Activated naive CD8-positive, alpha-beta T cell (primary cell): ENCODE results near the gene FBXW2.
"Not testable (repeated sequence)": the region's sequence is repeated elsewhere in the genome, so short reads cannot be mapped to it uniquely, and the experiment has no call there.

Experiments used
- H3K27ac Mint-ChIP-seq: one replicate; pipeline ENCODE4 v1.8.0; 2021; ENCODE audit warnings: mixed read lengths
- H3K27me3 Mint-ChIP-seq: one replicate; pipeline ENCODE4 v1.8.0; 2021; ENCODE audit warnings: mixed read lengths
- H3K36me3 Mint-ChIP-seq: one replicate; pipeline ENCODE4 v1.8.0; 2021; ENCODE audit warnings: mixed read lengths
- H3K4me1 Mint-ChIP-seq: one replicate; pipeline ENCODE4 v1.8.0; 2021; ENCODE audit warnings: low read depth, mixed read lengths
- H3K4me3 Mint-ChIP-seq: one replicate; pipeline ENCODE4 v1.8.0; 2021; ENCODE audit warnings: mild to moderate bottlenecking, mixed read lengths
- H3K9me3 Mint-ChIP-seq: one replicate; pipeline ENCODE4 v1.8.0; 2021; ENCODE audit warnings: low read depth, mixed read lengths

The FBXW2 gene

DNA sequence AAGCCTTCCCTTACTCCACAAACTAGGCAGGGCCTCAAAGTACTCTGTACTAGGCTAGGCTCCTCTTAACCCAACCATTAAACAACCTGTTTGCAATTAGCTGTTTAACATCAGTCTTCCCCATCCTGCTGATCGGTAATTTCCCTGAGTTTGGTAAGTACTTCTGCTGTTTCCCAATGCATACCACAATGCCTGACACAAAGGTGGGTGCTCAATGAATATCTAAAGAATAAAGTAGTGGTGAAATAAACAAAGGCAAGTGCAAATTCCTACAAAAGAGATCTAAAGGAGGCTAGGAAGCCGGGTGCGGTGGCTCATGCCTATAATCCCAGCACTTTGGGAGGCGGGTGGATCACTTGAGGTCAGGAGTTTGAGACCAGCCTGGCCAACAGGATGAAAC lies 25.0 kb downstream of the FBXW2 start:
- Mint-ChIP-seq H3K4me1 (peaks cover 2% of the 10 kb centered on the region), H3K4me3 (no peak overlapping the region), H3K27ac (no peak overlapping the region)

DNA sequence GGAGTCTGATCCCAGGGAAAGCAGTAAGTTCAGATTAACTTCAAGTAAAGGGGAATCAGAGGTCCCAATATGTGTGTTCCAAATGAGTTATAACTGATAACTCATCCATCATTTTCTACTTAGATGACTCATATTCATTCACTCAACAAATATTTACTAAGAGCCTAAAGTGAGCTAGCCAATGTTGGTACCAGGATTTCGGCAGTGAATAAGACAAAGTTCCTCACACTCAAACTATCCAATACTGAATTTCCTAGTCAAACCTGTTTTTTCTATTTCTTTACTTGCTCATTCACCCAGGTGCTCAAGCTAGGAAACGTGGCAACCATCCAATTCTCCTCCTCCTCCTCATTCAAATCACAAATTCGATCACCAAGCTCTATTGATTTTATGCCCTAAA lies 25.8 kb downstream of the FBXW2 start:
- Mint-ChIP-seq H3K4me1 (peaks cover 2% of the 10 kb centered on the region), H3K36me3 (peaks cover 11% of the 10 kb centered on the region), H3K27ac (peak overlapping the region; percentile 46), H3K4me3 (no peak overlapping the region), H3K9me3 (no peaks in the 10 kb centered on the region), H3K27me3 (no peaks in the 10 kb centered on the region)

More for the DNA sequence above, 25.0 kb downstream of the FBXW2 start:
- Mint-ChIP-seq H3K27me3 (no peaks in the 10 kb centered on the region), H3K36me3 (peaks cover 13% of the 10 kb centered on the region), H3K9me3 (no peaks in the 10 kb centered on the region)

DNA sequence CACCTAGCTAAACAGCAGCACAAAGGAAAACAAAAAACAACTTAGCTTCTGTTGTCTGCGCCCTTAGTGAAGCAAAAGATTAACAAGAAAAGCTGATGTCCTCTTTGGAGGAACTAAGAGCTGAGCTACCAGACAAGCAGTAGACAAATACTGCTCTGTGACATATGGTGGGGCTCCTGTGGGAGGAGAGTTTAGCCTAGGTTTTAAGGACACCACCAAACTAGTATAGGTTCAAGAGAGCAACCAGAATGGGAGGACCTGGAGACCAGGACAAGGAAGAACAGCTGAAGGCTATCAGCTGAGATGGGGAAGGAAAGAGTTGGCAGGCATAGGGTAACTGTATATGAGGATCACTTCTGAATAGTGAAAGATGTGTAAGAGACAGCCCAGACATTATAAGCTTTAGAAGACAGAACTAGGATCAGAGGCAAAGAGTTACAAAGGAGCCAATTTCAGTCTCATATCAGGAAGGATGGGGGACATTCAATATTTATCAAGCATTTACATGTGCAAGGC lies 27.2 kb downstream of the FBXW2 start:
- peak overlapping the region; percentile 14 for H3K27ac Mint-ChIP-seq
- peaks cover 2% of the 10 kb centered on the region for H3K4me1 Mint-ChIP-seq
- no peaks in the 10 kb centered on the region for H3K27me3 Mint-ChIP-seq
- H3K9me3 Mint-ChIP-seq = no peaks in the 10 kb centered on the region
- no peak overlapping the region for H3K4me3 Mint-ChIP-seq
- H3K36me3 Mint-ChIP-seq = peaks cover 6% of the 10 kb centered on the region

- H3K27ac Mint-ChIP-seq = no peak overlapping the region
- H3K27me3 Mint-ChIP-seq = no peaks in the 10 kb centered on the region
Observed at GRCh38 chr9:120764476-120764875, 28.7 kb downstream of the FBXW2 start.

GRCh38 chr9:120761006-120761405 lies 32.2 kb downstream of the FBXW2 start:
- Mint-ChIP-seq H3K4me3 (no peak overlapping the region), H3K27me3 (no peaks in the 10 kb centered on the region), H3K9me3 (no peaks in the 10 kb centered on the region), H3K4me1 (peaks cover 9% of the 10 kb centered on the region), H3K36me3 (no peaks in the 10 kb centered on the region), H3K27ac (no peak overlapping the region)

More at GRCh38 chr9:120764476-120764875, 28.7 kb downstream of the FBXW2 start:
- no peaks in the 10 kb centered on the region for H3K9me3 Mint-ChIP-seq
- peaks cover 2% of the 10 kb centered on the region for H3K4me1 Mint-ChIP-seq
- H3K36me3 Mint-ChIP-seq = peaks cover 2% of the 10 kb centered on the region
- H3K4me3 Mint-ChIP-seq = no peak overlapping the region

DNA sequence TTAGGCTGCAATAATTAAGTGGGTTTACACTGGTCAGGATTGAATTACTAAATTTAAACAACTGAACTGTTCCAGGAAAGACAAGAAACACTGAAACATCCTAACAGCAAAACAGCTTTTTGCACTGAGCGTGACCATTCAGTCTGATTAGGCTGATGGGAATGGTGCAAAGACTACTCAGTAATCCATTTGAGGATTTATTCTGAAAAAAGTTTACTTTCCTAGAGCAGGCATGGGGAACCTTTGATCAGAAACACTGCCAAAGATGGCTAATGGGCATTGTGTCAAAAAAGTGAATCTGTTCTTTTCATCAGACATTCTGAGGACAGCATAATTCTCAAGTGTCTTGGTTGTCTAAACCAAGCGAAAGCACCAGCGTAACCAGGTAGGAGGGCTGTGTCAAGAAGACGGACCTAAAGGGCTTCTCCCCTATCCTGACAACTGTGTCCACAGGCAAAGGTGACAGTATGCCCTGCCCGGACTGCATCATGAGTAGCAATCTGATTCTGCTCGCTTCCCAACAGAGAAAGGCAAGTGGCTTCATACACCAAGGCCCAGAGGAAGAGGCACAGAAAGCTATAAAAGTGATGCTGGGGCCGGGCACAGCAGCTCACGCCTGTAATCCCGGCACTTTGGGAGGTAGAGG lies 33.3 kb downstream of the FBXW2 start:
- Mint-ChIP-seq H3K27me3 (no peaks in the 10 kb centered on the region), H3K4me3 (no peak overlapping the region), H3K27ac (peak overlapping the region; percentile 58), H3K4me1 (peaks cover 9% of the 10 kb centered on the region), H3K36me3 (no peaks in the 10 kb centered on the region), H3K9me3 (no peaks in the 10 kb centered on the region)

DNA sequence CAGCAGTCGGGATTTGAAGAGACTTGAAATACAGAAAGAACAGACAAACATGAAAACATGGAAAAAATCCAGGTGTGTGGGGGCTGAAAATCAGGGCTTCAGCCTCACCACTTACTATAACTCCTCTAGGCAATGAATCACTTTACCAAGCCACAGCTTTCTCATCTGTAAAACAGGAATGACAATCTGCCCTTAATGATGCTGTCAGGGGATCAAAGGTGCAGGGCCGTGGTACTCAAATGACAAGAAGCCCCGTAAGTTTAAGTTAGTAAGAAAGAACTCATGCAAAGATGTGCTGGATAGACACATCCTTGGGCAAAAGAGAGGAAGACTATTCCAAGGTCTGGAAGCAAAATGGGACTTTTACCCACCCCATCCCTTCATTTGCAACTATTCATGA lies 34.7 kb downstream of the FBXW2 start:
- Mint-ChIP-seq H3K27me3 (no peaks in the 10 kb centered on the region), H3K4me1 (peaks cover 9% of the 10 kb centered on the region), H3K4me3 (no peak overlapping the region), H3K9me3 (no peaks in the 10 kb centered on the region), H3K36me3 (no peaks in the 10 kb centered on the region), H3K27ac (peak overlapping the region; percentile 36)

DNA sequence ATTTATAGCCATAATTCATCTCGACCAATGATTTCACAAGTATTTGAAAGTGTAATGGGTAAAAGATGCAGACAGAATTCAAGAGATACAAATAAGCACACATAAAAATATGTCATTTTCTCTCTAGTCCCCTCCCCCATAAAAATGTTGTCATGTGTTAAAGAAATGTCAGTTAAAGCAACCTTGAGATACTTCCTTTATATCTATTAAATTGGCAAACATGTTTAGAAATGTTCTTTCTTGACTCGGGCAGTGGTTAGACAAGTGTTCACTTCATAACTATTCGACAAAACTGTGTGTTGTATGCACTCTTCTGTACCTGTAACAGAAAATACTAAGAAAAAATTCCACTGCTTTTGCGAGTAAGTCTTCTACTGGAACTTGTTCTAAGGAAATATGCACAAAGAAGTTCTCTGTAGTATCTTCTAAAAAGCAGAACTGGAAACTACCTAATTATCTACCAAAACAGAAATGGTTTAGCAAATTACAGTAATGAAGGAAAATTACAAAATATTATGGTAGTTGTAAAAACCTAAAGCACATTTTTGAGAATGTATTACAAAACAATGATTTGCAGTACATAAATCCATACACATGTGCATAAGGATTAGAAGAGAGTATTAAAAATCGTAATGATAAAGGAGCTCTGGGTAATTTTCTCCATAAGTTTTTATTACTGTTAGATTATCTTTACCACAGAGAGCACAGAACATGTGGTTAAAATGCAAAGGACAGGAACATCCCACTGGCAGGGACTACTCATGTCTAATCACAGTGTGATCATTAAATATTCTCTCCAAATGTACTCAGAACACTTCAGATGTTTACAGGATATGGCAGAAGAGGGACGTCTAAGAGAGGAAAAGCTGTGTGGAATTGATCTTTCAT lies 35.9 kb downstream of the FBXW2 start:
- Mint-ChIP-seq H3K27me3 (no peaks in the 10 kb centered on the region), H3K4me3 (no peak overlapping the region), H3K36me3 (peaks cover 4% of the 10 kb centered on the region), H3K27ac (no peak overlapping the region), H3K4me1 (peaks cover 9% of the 10 kb centered on the region), H3K9me3 (no peaks in the 10 kb centered on the region)

DNA sequence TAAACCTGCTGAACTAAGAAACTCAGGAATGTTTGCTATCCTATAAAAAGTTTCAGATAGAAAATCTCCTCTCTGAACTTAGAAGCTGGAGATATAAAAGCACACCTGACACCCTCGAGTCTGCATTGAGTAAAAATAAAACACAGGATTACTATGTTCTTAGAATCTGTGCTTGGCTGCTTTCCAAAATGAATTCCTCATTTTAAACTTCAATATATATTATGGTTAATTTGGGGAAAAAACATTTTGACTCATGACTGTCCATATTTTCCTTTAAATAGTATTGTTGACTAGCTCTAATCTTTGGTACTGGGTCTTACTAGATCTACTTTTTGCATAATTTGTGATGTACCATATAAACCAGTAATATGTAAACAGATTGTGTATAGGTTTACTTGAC lies 36.7 kb downstream of the FBXW2 start:
- Mint-ChIP-seq H3K4me3 (no peak overlapping the region), H3K27ac (no peak overlapping the region), H3K36me3 (peaks cover 4% of the 10 kb centered on the region), H3K27me3 (no peaks in the 10 kb centered on the region), H3K4me1 (peaks cover 9% of the 10 kb centered on the region), H3K9me3 (no peaks in the 10 kb centered on the region)

DNA sequence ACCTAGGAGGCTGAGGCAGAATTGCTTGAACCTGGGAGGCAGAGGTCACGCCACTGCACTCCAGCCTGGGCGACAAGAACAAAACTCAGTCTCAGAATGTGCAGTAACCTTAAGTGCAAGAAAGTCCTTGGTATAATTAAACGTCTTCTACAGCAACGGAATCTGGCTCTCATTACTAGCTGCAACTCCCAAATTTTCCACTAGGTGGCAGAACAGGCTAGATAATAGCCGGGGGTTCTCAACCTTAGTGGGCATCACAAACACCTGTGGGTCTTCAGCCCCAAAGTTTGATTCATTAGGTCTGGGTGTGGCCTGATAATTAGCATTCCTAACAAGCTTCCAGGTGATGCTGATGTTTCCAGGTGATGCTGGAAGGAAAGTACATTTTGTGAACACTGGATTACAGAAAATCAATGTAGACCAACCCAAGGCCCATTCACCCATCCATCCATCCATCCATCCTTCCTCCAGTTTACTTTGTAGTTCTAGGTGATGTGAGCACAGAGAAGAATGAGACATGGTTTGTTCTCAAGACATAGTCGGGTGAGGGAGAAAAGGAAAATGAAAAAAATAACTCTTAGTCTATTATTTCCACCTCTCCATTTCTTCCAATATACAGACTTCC lies 37.3 kb downstream of the FBXW2 start:
- H3K36me3 Mint-ChIP-seq = peaks cover 4% of the 10 kb centered on the region
- H3K4me3 Mint-ChIP-seq = no peak overlapping the region
- H3K27me3 Mint-ChIP-seq = no peaks in the 10 kb centered on the region
- H3K9me3 Mint-ChIP-seq = no peaks in the 10 kb centered on the region
- peaks cover 9% of the 10 kb centered on the region for H3K4me1 Mint-ChIP-seq
- H3K27ac Mint-ChIP-seq = no peak overlapping the region

DNA sequence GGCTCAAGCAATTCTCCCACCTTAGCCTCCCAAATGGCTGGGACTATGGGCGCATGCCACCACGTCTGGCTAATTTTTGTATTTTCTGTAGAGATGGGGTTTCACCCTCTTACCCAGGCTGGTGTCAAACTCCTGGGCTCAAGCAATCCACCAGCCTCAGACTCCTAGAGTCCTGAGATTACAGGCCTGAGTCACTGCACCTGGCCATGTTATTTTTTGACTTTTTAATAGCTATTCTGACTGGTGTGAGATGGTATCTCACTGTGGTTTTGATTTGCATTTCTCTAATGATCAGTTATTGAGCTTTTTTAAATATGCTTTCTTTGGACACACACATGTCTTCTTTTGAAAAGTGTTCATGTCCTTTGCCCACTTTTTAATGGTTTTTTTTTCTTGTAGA lies 38.2 kb downstream of the FBXW2 start:
- Mint-ChIP-seq H3K9me3 (no peaks in the 10 kb centered on the region), H3K36me3 (peaks cover 4% of the 10 kb centered on the region), H3K4me3 (no peak overlapping the region), H3K4me1 (peaks cover 9% of the 10 kb centered on the region), H3K27me3 (no peaks in the 10 kb centered on the region), H3K27ac (no peak overlapping the region)

DNA sequence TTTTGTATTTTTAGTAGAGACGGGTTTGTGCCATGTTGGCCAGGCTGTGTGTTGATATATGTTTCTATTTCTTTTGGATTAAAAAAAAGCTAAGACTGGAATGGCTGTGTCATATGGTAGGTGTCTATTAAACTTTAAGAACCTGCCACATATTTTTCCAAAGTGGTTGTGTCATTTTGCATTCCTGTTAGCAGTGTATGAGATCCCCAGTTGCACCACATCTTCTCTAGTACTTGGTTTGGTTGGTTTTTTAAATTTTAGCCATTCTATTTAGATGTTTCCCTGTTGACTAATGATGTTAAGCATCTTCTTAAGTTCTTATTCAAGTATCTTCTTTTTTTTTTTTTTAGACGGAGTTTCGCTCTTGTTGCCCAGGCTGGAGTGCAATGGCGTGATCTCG lies 42.8 kb downstream of the FBXW2 start:
- H3K4me3 Mint-ChIP-seq = no peak overlapping the region
- peaks cover 2% of the 10 kb centered on the region for H3K4me1 Mint-ChIP-seq
- peaks cover 4% of the 10 kb centered on the region for H3K36me3 Mint-ChIP-seq
- H3K9me3 Mint-ChIP-seq = no peaks in the 10 kb centered on the region
- no peak overlapping the region for H3K27ac Mint-ChIP-seq
- no peaks in the 10 kb centered on the region for H3K27me3 Mint-ChIP-seq

GRCh38 chr9:120746366-120746765 lies 46.9 kb downstream of the FBXW2 start:
- H3K4me1 Mint-ChIP-seq, H3K36me3 Mint-ChIP-seq, H3K27ac Mint-ChIP-seq, H3K9me3 Mint-ChIP-seq, H3K4me3 Mint-ChIP-seq, H3K27me3 Mint-ChIP-seq: not testable (repeated sequence)

- H3K36me3 Mint-ChIP-seq = no peaks in the 10 kb centered on the region
- H3K4me3 Mint-ChIP-seq = no peak overlapping the region
Observed at GRCh38 chr9:120745278-120745677, 47.9 kb downstream of the FBXW2 start.

DNA sequence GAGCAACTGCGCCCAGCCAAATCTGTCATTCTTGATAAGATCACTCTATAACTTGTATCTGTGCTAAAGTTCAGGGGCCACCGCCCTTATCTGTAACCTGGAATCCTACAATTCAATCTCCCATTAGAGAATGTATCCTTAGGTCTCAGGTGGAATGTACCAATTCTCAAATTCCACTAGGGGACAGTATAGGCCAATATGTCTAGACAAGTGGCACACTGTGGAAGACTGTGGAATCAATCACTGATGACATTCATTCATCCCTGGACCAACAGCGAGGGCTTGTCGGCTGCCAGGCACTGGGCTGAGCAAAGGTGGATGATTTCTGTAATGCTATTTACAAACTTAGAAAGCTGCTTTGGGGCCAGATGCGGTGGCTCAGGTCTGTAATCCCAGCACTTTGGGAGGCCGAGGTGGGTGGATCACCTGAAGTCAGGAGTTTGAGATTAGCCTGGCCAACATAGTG lies 50.2 kb downstream of the FBXW2 start:
- no peak overlapping the region for H3K4me3 Mint-ChIP-seq
- no peak overlapping the region for H3K27ac Mint-ChIP-seq
- no peaks in the 10 kb centered on the region for H3K9me3 Mint-ChIP-seq
- peaks cover 2% of the 10 kb centered on the region for H3K4me1 Mint-ChIP-seq
- no peaks in the 10 kb centered on the region for H3K36me3 Mint-ChIP-seq
- H3K27me3 Mint-ChIP-seq = no peaks in the 10 kb centered on the region

More at GRCh38 chr9:120745278-120745677, 47.9 kb downstream of the FBXW2 start:
- Mint-ChIP-seq H3K9me3 (no peaks in the 10 kb centered on the region), H3K4me1 (peaks cover 2% of the 10 kb centered on the region), H3K27me3 (no peaks in the 10 kb centered on the region), H3K27ac (no peak overlapping the region)
